ENCODE results near the gene CMIP. TPM values are rescaled to one million over a fixed set of nuclear protein-coding genes. Genes with fewer than 3 reads are reported as not detected.

Gene CMIP
- total RNA-seq, 1 experiment from 2014 or later, result 48.2 TPM

- H4K20me1 ChIP-seq (ENCODE audit: control insufficient read depth, insufficient read depth, insufficient read length), result peaks cover 2% of the 10 kb centered on the region
These were observed 12.1 kb downstream of the CMIP start for GRCh38 chr16:81456523-81457325.

More at GRCh38 chr16:81456523-81457325, 12.1 kb downstream of the CMIP start:
- TF ChIP-seq, protein P1, sequence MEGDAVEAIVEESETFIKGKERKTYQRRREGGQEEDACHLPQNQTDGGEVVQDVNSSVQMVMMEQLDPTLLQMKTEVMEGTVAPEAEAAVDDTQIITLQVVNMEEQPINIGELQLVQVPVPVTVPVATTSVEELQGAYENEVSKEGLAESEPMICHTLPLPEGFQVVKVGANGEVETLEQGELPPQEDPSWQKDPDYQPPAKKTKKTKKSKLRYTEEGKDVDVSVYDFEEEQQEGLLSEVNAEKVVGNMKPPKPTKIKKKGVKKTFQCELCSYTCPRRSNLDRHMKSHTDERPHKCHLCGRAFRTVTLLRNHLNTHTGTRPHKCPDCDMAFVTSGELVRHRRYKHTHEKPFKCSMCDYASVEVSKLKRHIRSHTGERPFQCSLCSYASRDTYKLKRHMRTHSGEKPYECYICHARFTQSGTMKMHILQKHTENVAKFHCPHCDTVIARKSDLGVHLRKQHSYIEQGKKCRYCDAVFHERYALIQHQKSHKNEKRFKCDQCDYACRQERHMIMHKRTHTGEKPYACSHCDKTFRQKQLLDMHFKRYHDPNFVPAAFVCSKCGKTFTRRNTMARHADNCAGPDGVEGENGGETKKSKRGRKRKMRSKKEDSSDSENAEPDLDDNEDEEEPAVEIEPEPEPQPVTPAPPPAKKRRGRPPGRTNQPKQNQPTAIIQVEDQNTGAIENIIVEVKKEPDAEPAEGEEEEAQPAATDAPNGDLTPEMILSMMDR (conservative IDR thresholded peaks at IDR 0.05), result no peak
- Histone ChIP-seq H3K79me2 (ENCODE audit: insufficient read depth, low read length) (peaks cover 49% of the 10 kb centered on the region; the same call in 1 of the 2 replicates), H2AFZ (ENCODE audit: low read length) (no peak overlapping the region), H2BK120ac (ENCODE audit: low read depth, low read length, poor library complexity, severe bottlenecking) (no peak overlapping the region), H2BK12ac (ENCODE audit: insufficient read length, low read depth, low read length) (no peak overlapping the region), H3K9me3 (ENCODE audit: control insufficient read depth, low read depth, low read length) (no peaks in the 10 kb centered on the region), H3K56ac (ENCODE audit: insufficient read length, low read depth, low read length) (no peak overlapping the region), H3K23me2 (ENCODE audit: insufficient read length, low read depth, low read length, poor library complexity, severe bottlenecking) (no peaks in the 10 kb centered on the region), H4K8ac (replicated peaks; ENCODE audit: insufficient read length, low read depth, low read length) (no peak overlapping the region), H3K14ac (ENCODE audit: insufficient read depth, low read length) (no peak overlapping the region), H3K4me1 (ENCODE audit: insufficient read depth, low read length) (peaks cover 10% of the 10 kb centered on the region; the same call in 1 of the 2 replicates), H3K4me2 (ENCODE audit: insufficient read depth, insufficient read length, low read length) (no peak overlapping the region), H3K79me1 (ENCODE audit: insufficient read depth, low read depth, low read length, poor library complexity, severe bottlenecking) (no peaks in the 10 kb centered on the region), H3T11ph (ENCODE audit: low read length) (no peak overlapping the region), H3K23ac (ENCODE audit: insufficient read length, low read depth, low read length) (no peak overlapping the region), H2BK20ac (ENCODE audit: low read depth, low read length, poor library complexity, severe bottlenecking) (no peak overlapping the region), H3K27me3 (ENCODE audit: insufficient read depth, low read length) (no peaks in the 10 kb centered on the region), H3K18ac (ENCODE audit: insufficient read length, low read depth, low read length) (no peak overlapping the region), H3K4ac (ENCODE audit: low read depth, low read length) (no peak overlapping the region), H2BK5ac (ENCODE audit: insufficient read length, low read length) (no peak overlapping the region), H2AK5ac (ENCODE audit: insufficient read length, low read length) (no peak overlapping the region), H4K91ac (ENCODE audit: insufficient read length, low read depth, low read length) (no peak overlapping the region), H3K27ac (ENCODE audit: insufficient read length, low read depth, low read length) (no peak overlapping the region), H3K9ac (ENCODE audit: extremely low read depth, insufficient read length, low read length) (no peak overlapping the region), H4K5ac (ENCODE audit: insufficient read length, low read depth, low read length) (no peak overlapping the region), H2BK15ac (ENCODE audit: low read depth, low read length) (no peak overlapping the region)
- DNase-seq, result no peak
- Mint-ChIP-seq H3K27ac (peak overlapping the region; percentile 23 to 86 (median 82); a peak in 5 of 7 replicates), H3K4me3 (no peak overlapping the region), H3K4me1 (peaks cover 47 to 59% of the 10 kb centered on the region in 2 experiments), H3K9me3 (no peaks in the 10 kb centered on the region), H3K27me3 (ENCODE audit: low read depth) (no peaks in the 10 kb centered on the region; the same call in 1 of the 2 replicates), H3K36me3 (ENCODE audit: insufficient read depth in 1 of 3, low read depth in 3 of 3) (peaks cover 14 to 27% (median 26%) of the 10 kb centered on the region in 3 experiments)
- WGBS (ENCODE audit: extremely low coverage, insufficient read length, low lambda C conversion rate), result no CpG with 5 or more reads among the region's 23 CpGs

All from H9 (cell line).